T-helper 2 cell treated with Interferon-gamma antibody and Interleukin-4, amounts not matched to agents 5 μg/mL and 100 μg/mL, for 36 hours (primary cell): Measurements from ENCODE around the gene SLX4.
"Not testable (repeated sequence)": the region's sequence is repeated elsewhere in the genome, so short reads cannot be mapped to it uniquely, and the experiment has no call there.

Source experiments
- DNase-seq: peaks from one replicate; pipeline ENCODE4 v3.0.0; 2021; ENCODE audit warnings: low spot score
- H3K27ac Mint-ChIP-seq: one replicate; pipeline ENCODE4 v1.8.0; 2021; ENCODE audit warnings: mild to moderate bottlenecking, mixed read lengths
- H3K27me3 Mint-ChIP-seq: one replicate; pipeline ENCODE4 v1.8.0; 2021; ENCODE audit warnings: low read depth, mixed read lengths
- H3K36me3 Mint-ChIP-seq: one replicate; pipeline ENCODE4 v1.8.0; 2021; ENCODE audit warnings: low read depth, mixed read lengths
- H3K4me1 Mint-ChIP-seq: one replicate; pipeline ENCODE4 v1.8.0; 2021; ENCODE audit warnings: low read depth, mixed read lengths
- H3K4me3 Mint-ChIP-seq: one replicate; pipeline ENCODE4 v1.8.0; 2022; ENCODE audit warnings: mild to moderate bottlenecking, moderate library complexity, mixed read lengths
- H3K9me3 Mint-ChIP-seq: one replicate; pipeline ENCODE4 v1.8.0; 2021; ENCODE audit warnings: mixed read lengths

SLX4 gene

GRCh38 chr16:3623642-3624041, 12.2 kb upstream of the SLX4 start:
- Mint-ChIP-seq H3K36me3 (peaks cover 9% of the 10 kb centered on the region), H3K27ac (peak overlapping the region; percentile 37), H3K4me3 (no peak overlapping the region), H3K9me3 (no peaks in the 10 kb centered on the region), H3K27me3 (no peaks in the 10 kb centered on the region), H3K4me1 (peaks cover 29% of the 10 kb centered on the region)
- no peak for DNase-seq

- Mint-ChIP-seq H3K27me3 (no peaks in the 10 kb centered on the region), H3K36me3 (peaks cover 32% of the 10 kb centered on the region), H3K9me3 (no peaks in the 10 kb centered on the region), H3K27ac (peak overlapping the region; percentile 36), H3K4me3 (no peak overlapping the region), H3K4me1 (peaks cover 30% of the 10 kb centered on the region)
- DNase-seq, result no peak
Measured at GRCh38 chr16:3618769-3619141, 7.3 kb upstream of the SLX4 start.

- no peak for DNase-seq
- Mint-ChIP-seq H3K4me1 (peaks cover 48% of the 10 kb centered on the region), H3K36me3 (peaks cover 42% of the 10 kb centered on the region), H3K27ac (peak overlapping the region; percentile 70), H3K9me3 (no peaks in the 10 kb centered on the region), H3K4me3 (peak overlapping the region; percentile 96), H3K27me3 (no peaks in the 10 kb centered on the region)
Measured at GRCh38 chr16:3612510-3613466, 1.4 kb upstream of the SLX4 start.

- H3K4me3 Mint-ChIP-seq, result peak overlapping the region; percentile 88
- peaks cover 39% of the 10 kb centered on the region for H3K36me3 Mint-ChIP-seq
- H3K4me1 Mint-ChIP-seq, result peaks cover 50% of the 10 kb centered on the region
- no peak for DNase-seq
- no peaks in the 10 kb centered on the region for H3K9me3 Mint-ChIP-seq
- peak overlapping the region; percentile 81 for H3K27ac Mint-ChIP-seq
- H3K27me3 Mint-ChIP-seq, result no peaks in the 10 kb centered on the region
Measured at GRCh38 chr16:3610698-3611145, 684 bp downstream of the SLX4 start.

GRCh38 chr16:3609895-3610697, 1.3 kb downstream of the SLX4 start:
- Mint-ChIP-seq H3K4me1 (peaks cover 45% of the 10 kb centered on the region), H3K9me3 (no peaks in the 10 kb centered on the region), H3K4me3 (peak overlapping the region; percentile 88), H3K27ac (peak overlapping the region; percentile 81), H3K36me3 (peaks cover 33% of the 10 kb centered on the region), H3K27me3 (no peaks in the 10 kb centered on the region)
- DNase-seq, result no peak

GRCh38 chr16:3608976-3609375, 2.4 kb downstream of the SLX4 start:
- not testable (repeated sequence) for H3K4me3 Mint-ChIP-seq, DNase-seq, H3K27me3 Mint-ChIP-seq, H3K27ac Mint-ChIP-seq, H3K9me3 Mint-ChIP-seq
- H3K36me3 Mint-ChIP-seq, result peaks cover 28% of the 10 kb centered on the region
- H3K4me1 Mint-ChIP-seq, result peaks cover 38% of the 10 kb centered on the region

- H3K27ac Mint-ChIP-seq, result no peak overlapping the region
- H3K4me3 Mint-ChIP-seq, result no peak overlapping the region
- DNase-seq, result no peak
- H3K4me1 Mint-ChIP-seq, result peaks cover 32% of the 10 kb centered on the region
- no peaks in the 10 kb centered on the region for H3K9me3 Mint-ChIP-seq
- H3K27me3 Mint-ChIP-seq, result no peaks in the 10 kb centered on the region
- peaks cover 28% of the 10 kb centered on the region for H3K36me3 Mint-ChIP-seq
Measured at GRCh38 chr16:3608069-3608468, 3.3 kb downstream of the SLX4 start.

- Mint-ChIP-seq H3K27me3 (no peaks in the 10 kb centered on the region), H3K4me1 (peaks cover 28% of the 10 kb centered on the region), H3K4me3 (no peak overlapping the region), H3K27ac (no peak overlapping the region), H3K36me3 (peaks cover 27% of the 10 kb centered on the region), H3K9me3 (no peaks in the 10 kb centered on the region)
- no peak for DNase-seq
Measured at GRCh38 chr16:3607634-3608033, 3.8 kb downstream of the SLX4 start.

- Mint-ChIP-seq H3K4me3 (no peak overlapping the region), H3K27me3 (no peaks in the 10 kb centered on the region), H3K27ac (no peak overlapping the region), H3K36me3 (peaks cover 26% of the 10 kb centered on the region), H3K4me1 (peaks cover 26% of the 10 kb centered on the region), H3K9me3 (no peaks in the 10 kb centered on the region)
- no peak for DNase-seq
Measured at GRCh38 chr16:3607161-3607560, 4.2 kb downstream of the SLX4 start.

- Mint-ChIP-seq H3K36me3 (peaks cover 25% of the 10 kb centered on the region), H3K4me1 (peaks cover 25% of the 10 kb centered on the region), H3K9me3 (no peaks in the 10 kb centered on the region), H3K4me3 (no peak overlapping the region), H3K27me3 (no peaks in the 10 kb centered on the region), H3K27ac (no peak overlapping the region)
- no peak for DNase-seq
Measured at GRCh38 chr16:3606441-3606840, 5.0 kb downstream of the SLX4 start.

GRCh38 chr16:3602320-3602653, 9.1 kb downstream of the SLX4 start:
- Mint-ChIP-seq H3K4me3 (no peak overlapping the region), H3K9me3 (no peaks in the 10 kb centered on the region), H3K27me3 (no peaks in the 10 kb centered on the region), H3K27ac (no peak overlapping the region), H3K4me1 (peaks cover 7% of the 10 kb centered on the region), H3K36me3 (peaks cover 38% of the 10 kb centered on the region)
- no peak for DNase-seq

- no peak overlapping the region for H3K4me3 Mint-ChIP-seq
- H3K27me3 Mint-ChIP-seq, result no peaks in the 10 kb centered on the region
- peaks cover 38% of the 10 kb centered on the region for H3K36me3 Mint-ChIP-seq
- H3K27ac Mint-ChIP-seq, result no peak overlapping the region
- DNase-seq, result no peak
- H3K9me3 Mint-ChIP-seq, result no peaks in the 10 kb centered on the region
- peaks cover 4% of the 10 kb centered on the region for H3K4me1 Mint-ChIP-seq
Measured at GRCh38 chr16:3601614-3602319, 9.6 kb downstream of the SLX4 start.

GRCh38 chr16:3599922-3600321, 11.5 kb downstream of the SLX4 start:
- H3K4me1 Mint-ChIP-seq, result no peaks in the 10 kb centered on the region
- no peaks in the 10 kb centered on the region for H3K9me3 Mint-ChIP-seq
- no peak for DNase-seq
- peaks cover 37% of the 10 kb centered on the region for H3K36me3 Mint-ChIP-seq
- no peak overlapping the region for H3K27ac Mint-ChIP-seq
- H3K4me3 Mint-ChIP-seq, result no peak overlapping the region
- H3K27me3 Mint-ChIP-seq, result no peaks in the 10 kb centered on the region

GRCh38 chr16:3599121-3599520, 12.3 kb downstream of the SLX4 start:
- H3K4me3 Mint-ChIP-seq, result no peak overlapping the region
- H3K27me3 Mint-ChIP-seq, result no peaks in the 10 kb centered on the region
- H3K36me3 Mint-ChIP-seq, result peaks cover 37% of the 10 kb centered on the region
- DNase-seq, result no peak
- H3K4me1 Mint-ChIP-seq, result no peaks in the 10 kb centered on the region
- no peaks in the 10 kb centered on the region for H3K9me3 Mint-ChIP-seq
- no peak overlapping the region for H3K27ac Mint-ChIP-seq
